ENCODE measurements around the gene RSPO3.
"Not testable (repeated sequence)": the region's sequence is repeated elsewhere in the genome, so short reads cannot be mapped to it uniquely, and the experiment has no call there.

The RSPO3 gene

DNA sequence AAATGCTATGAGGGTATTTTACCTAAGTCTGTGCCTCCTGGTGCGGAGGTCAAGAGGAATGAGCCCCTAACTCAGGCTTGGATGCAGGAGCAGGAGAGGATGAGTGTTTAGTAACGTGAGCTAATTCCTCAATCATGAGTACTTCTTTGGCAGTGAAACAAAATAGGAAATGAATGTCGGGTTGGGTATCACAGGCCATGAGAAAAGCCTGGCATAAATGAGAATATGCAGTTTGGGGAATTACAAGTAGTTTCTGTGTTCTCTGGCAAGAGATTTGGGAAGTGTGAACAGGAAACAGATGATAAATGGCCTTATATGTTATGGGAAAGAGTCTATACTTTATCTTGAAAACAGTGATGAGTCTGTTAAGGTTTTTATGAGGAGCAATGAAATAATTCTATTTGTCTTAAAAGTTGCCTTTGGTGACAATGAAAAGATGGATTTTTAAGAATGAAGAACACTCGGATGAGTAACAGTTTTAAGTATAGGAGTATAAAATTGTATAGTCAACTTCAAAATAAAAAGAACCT is 89.2 kb downstream of the RSPO3 start:
- DNase-seq: no peak

DNA sequence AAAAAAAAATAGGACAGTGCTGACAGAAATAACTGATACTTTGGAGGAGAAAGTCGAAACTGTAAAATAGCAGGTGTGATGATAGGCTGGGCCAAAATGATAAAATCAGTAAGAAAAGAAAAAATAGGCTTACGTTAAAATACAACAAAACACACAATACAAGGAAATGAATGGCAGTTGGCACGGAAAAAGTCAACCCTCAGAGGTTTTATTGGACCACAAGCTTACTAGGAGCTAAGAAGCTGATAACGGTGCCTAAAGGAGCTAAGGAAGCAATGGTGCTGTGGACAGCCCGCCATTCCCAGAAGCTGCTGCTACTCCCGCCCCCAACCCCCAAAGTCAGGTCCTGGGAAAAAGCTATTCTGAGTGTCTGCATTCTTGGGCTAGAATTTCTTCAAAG is 92.3 kb downstream of the RSPO3 start:
- no peak for DNase-seq

DNA sequence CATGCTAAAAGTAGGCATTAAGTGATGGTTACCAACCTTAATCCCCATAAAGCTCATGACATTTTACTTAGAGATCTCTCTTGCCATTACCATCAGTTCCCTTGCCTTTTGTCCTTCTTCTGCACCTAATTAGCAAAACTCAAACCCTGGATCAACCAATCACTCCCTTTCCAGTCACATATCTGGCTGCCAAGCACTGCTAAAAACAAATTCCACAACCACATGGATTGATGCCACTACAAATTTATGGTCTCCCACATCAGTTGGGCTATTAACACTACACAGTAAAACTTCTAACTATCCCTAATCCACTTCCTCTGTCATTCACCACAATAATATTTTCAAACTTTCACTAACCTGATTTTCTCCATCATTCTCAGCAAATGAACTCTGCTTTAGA is 93.9 kb downstream of the RSPO3 start:
- no peak for DNase-seq

DNA sequence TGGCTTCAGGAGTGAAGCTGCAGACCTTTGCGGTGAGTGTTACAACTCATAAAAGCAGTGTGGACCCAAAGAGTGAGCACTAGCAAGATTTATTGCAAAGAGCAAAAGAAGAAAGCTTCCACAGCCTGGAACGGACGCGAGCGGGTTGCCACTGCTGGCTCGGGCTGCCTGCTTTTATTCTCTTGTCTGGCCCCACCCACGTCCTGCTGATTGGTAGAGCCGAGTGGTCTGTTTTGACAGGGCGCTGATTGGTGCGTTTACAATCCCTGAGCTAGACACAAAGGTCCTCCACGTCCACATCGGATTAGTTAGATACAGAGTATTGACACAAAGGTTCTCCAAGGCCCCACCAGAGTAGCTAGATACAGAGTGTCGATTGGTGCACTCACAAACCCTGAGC is 95.6 kb downstream of the RSPO3 start:
- DNase-seq: not testable (repeated sequence)

DNA sequence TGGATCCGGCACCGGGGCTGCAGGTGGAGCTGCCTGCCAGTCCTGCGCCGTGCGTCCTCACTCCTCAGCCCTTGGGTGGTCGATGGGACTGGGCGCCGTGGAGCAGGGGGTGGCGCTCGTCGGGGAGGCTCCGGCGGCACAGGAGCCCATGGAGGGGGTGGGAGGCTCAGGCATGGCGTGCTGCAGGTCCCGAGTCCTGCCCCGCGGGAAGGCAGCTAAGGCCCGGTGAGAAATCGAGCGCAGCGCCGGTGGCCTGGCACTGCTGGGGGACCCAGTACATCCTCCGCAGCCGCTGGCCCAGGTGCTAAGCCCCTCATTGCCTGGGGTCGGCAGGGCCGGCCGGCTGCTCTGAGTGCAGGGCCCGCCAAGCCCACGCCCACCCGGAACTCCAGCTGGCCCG is 96.1 kb downstream of the RSPO3 start:
- not testable (repeated sequence) for DNase-seq

DNA sequence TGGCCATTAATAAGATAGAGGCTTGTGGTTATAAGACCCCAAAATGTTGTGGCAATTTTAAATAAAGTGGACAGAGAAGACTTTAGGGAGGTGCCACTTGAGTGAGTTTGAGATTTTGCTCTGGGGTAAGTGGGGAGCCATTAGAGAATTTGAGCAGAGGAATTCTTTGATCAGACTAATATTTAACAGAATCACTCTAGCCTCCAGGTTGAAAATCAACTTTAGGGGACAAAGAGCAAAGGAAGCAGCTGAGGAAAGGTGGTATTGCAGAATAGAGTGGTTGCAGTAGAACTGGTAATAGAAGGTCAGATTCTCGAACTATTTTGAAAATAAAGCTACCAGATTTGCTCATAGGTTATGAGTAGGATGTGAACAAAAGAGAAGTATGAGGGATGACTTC is 97.5 kb downstream of the RSPO3 start:
- DNase-seq: no peak

DNA sequence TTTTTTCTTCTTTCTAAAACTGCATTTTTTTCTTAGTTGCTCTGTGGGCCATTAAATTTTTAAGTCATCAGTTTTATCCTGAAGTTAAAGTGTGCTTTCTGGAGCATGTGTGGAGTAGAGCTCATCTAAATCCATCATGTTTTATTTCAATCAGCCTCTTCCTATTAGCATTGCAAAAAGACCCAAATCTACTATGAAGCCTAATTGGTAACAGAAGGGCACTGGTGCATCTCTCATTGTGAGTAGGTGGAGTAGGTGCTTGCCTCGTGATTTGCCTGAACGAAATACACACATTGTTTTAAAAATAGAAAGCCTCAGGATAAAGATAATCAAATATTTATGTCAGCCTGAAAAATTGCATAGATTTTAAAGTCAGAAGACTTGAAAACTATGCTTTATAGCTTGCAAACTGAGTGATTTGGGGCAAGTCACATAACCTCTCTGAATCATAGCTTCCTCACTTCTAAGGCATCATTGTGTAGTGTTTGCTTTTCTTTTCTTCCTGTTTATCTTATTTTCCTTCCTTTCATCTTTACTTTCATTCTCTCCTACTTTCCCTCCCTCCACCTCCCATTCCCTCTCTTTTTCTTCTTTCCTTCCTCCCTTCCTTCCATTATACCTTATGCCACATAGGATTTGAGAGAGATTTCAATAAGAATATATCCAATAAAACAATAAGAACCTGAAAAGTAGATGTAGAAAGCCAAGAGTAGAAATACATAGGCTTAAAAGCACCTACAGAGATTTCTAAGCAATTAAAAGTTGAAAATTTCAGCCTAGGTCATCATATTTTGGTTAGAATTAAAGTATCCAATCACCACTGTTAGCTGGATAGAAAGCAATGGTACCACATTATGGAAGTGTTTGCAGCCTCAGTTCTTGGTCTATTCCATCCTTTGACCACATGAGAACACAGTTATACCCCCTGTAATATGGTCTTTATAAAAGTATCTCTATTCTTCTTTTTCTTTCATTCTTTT is 98.6 kb downstream of the RSPO3 start:
- no peak for DNase-seq

DNA sequence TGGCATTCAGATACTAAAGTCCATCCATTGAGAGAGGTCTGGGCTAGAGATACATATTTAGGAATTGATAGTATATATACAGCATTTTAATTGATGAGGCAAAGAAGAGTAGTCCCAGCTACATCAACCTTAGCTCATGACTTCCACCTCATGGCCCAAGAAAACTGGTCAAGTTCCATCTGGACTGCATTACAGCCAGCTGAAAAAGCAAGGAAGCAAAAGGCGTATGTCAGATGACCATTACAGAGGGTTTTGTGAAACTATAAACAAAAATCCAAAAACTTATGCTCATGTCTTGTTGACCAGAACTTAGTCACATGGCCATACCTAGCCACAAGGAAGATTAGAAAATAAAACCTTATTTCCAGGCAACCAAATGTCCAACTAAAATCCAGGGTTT is 101.4 kb downstream of the RSPO3 start:
- DNase-seq: no peak

DNA sequence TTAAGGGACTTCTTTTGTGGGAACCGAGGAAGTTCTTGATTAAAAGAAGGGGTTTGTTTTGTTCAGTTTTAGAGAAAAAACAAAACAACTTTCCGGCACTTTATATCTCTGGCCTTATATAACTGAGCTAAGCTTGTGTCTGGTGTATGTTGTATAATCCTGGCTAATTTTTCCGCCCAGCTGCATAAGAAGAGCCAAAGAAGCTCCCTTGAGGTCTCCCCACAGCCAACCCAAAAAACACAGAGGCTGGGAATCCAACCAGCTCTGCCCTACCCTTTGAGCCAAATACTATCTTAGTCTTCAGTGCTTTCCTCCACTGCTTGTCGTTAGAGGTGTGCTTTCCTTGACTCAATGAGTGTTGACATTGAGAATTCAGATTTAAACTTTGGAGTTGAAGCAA is 102.7 kb downstream of the RSPO3 start:
- no peak for DNase-seq

DNA sequence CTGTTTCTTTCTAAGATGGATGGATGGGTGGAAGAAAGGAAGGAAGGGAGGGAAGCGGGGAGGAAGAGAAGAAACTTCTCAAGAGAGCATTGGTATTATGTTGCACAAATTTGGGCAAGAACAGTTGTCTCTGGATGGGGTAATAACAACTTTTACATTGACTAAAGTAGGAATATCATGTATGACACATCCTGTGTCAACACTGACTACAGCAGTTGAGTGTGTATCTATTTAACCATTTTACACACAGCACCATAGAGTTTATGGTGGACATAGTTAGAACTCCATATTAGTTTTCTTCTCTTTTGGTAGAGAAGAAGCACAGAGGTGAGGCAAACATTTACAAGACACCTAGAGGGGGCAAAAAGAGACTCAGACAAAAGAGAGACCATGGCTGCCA is 103.9 kb downstream of the RSPO3 start:
- no peak for DNase-seq

DNA sequence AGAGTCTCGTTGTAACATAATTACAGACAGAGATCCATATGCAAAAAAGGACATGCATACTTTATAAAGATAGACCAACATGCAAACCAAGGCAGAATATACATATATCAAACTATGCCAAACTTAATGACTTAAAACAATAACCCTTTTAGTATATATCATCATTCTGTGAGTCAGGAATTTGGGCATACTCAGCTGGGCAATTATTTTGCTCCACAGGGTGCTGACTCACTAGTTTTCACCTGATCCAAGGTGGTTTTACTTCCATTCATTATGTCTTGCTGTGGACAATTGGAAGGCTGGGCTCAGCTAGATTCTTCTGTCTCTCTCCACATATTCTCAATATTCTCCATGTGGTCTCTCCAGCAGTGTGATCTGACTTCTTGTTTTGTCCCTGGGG is 107.0 kb downstream of the RSPO3 start:
- DNase-seq: no peak

DNA sequence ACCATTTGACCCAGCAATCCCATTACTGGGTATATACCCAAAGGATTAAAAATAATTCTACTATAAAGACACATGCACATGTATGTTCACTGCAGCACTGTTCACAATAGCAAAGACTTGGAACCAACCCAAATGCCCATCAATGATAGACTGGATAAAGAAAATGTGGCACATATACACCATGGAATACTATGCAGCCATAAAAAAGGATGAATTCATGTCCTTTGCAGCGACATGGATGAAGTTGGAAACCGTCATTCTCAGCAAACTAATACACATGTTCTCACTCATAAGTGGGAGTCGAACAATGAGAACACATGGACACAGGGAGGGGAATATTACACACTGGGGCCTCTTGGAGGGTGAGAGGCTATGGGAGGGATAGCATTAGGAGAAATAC is 115.3 kb downstream of the RSPO3 start:
- DNase-seq: not testable (repeated sequence)

DNA sequence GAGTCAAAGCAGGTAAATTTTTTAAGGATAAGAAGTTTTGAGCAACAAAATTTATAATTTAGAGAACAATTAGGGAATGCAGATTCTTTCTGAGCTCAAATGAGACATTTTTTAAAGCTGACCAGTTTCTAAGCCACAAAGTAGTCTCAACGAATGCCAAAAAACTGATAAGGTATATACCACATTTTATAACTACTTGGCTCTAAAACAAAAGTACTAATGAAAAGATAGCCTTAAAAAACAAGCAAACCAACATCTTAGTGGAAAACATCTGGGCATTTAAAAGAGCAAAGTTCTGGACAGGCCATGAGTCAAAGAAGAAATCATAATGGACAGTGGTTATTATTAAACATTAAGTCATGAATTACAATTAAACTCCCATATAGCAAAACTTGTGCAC is 125.0 kb downstream of the RSPO3 start:
- DNase-seq: no peak
